Ureter (tissue), 1 donor: ENCODE data around the gene DAB2. TPM values are rescaled to one million over a fixed set of nuclear protein-coding genes. Genes with fewer than 3 reads are reported as not detected.
"Not testable (repeated sequence)": the region's sequence is repeated elsewhere in the genome, so short reads cannot be mapped to it uniquely, and the experiment has no call there.

Experiments
- DNase-seq: peaks from one replicate; pipeline ENCODE4 v3.0.0-alpha.2; 2020; ENCODE audit warnings: low spot score
- total RNA-seq: library from RNA; stranded (reverse); gene quantifications from one replicate; pipeline ENCODE4 v1.2.4, GENCODE V29; 2023
- donor health status: DM: yes; HTN: yes; CAD: no.

Gene DAB2
- total RNA-seq, 1 donor from 2014 or later = 77.2 TPM

DNA sequence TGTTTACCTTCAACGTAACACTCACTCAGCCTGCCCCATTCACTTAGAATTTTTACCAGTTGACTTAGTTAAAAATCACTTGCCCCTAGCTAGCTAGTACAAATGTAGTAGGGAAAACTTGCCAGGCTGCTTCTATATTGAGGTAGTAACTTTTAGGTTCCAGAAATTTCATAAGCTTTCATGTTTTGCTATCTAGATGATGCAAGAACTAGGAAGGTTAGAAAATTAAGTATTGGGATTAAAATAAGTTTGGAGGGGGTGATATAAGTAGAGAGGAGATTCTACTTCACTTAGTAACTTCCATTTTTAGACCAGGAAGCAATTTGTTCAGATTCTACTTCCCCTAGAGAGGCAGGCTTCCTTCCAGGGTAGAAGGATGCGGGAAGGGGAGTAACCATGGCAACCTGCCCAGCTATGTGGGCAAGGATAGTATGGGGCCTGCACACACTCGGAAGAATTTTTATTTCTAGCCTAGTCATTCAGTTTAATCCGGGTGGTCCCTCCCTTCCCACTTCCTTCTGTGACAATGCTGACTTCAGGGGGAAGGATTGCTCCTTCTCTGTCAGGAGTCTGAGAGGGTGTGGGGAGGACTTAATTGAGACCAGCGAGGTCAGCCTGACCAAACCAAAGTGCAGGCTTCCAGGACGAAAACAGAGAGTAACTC is 4.2 kb downstream of the DAB2 start:
- peak; percentile 66 for DNase-seq

DNA sequence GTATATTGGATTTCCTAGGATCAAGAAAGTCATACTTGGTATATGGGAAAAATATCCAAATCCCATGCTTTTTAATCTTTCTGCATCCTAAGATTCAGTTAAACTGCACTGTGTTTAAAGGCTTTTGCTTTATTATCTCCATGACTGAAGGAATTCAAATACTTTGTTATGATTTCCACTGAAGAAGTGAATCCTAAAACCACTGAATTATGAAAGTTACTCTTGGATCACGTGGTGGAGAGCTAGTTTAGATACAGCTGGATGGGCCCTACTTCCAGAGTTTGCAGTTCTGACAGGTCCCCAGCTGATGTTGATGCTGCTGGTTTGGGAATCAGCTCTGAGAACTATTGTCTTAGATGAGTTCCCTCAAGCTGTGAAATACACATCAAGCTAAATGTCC is 5.0 kb downstream of the DAB2 start:
- DNase-seq = no peak

DNA sequence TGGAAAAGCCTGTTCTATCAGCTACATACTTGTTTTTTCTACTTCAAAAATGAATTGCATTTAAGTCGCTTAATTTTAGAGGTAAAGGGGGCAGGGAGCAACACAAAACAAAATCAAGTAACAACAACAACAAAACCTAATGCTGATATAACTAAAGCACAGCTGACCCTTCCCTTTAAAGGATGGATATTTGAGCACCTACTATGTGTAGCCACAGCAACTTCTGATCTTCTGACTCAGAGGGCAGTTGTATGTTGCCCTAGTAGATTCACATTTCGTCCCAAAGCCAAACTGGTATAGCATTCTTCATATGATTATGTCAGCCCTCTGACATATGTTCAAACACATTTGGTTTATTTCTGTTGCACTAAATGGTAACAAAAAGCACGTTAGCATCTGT is 6.8 kb downstream of the DAB2 start:
- DNase-seq = no peak

DNA sequence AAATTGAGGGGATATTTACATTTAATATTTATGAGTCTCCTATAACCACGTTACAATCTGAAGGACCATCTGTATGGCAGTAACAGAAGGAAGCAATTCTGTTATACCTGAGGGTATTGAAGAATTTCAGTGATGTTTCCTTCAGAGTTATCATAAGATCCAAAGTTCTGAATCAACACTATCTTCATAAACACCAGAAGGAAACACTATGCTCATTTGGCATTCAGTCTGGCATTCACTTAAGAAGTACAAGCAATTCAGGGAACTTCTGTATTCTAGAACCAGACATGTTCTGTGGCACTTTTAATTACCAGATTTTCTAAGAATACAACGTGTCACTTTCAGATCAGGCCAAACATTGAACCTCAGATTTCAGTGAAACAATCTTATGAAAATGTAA is 9.6 kb downstream of the DAB2 start:
- DNase-seq = no peak

DNA sequence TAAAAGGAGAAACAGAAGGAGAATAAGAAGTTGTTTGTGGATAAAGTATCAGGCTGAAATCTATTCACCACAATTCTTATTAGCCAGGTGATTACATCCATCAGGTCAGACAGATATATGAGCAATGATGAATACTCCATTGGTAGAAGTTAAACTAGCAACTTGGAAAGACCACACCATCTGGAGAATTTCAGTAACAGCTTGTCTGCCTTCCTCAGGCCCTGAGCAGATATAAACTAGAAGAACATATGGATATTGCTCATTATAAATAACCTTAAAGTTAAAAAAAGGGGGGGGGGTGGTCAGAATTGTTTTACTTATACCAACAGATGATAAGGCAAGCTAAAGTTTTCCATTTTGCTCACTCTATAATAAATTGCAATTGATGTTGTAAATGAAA is 10.4 kb downstream of the DAB2 start:
- DNase-seq = no peak

DNA sequence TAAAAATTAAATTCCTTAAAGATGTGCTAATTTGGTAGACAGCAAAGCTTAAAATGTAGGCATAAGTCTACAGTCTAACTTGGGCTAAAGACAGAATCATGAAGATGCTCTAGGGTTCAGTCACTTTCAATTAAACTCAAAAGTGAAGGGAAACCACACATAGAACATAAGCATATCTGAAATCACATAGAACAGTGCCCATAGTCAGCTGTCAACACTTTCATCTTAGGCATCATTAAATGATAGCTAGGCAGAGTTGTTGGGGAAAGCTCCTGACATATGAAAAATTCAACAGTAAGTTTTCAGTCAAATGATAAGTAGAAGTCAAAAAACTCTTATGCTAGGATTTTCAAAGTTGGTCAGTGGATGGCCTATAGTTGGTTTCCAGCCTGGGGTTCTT is 11.0 kb downstream of the DAB2 start:
- no peak for DNase-seq

DNA sequence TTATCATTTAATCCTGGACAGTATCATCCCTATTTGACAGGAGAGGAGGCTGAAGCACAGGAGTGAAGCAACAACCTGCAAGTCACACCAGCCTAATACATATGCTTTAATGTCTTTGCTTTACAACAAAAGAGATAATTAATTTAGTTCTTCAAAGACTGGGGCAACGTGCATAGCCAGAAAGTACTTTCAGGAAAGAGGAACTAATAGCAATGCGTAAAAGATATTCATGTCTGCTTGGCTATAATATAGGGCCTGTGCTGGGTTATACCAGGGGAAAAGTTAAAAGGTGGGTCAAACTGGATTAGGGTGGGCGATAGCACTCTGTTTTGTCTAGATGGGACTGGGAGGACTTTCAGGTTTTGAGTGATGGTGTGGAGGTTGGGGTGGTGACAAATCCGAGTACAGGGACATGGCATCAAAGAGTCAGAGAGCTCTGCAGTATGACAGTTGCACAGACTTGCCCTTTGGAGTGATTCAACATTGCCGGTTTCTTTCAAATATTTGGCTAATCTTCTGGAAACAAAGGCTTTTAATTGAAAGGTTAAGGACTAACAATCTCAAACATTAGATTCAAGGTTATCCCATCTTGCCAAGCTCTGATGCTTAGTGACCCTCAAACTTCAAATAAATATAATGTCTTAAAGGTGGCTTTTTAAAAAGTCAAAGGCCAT is 11.9 kb downstream of the DAB2 start:
- no peak for DNase-seq

DNA sequence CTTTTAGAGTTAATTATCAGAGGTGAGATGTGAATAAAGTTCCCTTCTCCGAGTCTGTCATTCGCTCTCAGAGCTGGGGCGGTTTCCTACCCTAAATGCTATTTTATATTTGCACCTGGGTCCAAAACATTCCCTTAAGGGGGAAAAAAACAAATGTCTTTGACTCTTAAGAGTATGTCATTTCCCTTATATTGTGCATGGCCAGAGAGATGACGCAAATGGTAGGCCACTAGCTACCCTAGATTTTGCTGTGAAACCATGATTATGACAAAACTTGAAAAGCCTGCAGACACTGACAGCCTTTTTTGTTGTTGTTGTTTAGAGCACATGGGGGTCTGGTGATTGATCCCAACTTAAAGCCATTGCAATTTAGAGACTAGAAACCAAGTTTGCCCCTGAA is 12.8 kb downstream of the DAB2 start:
- no peak for DNase-seq

DNA sequence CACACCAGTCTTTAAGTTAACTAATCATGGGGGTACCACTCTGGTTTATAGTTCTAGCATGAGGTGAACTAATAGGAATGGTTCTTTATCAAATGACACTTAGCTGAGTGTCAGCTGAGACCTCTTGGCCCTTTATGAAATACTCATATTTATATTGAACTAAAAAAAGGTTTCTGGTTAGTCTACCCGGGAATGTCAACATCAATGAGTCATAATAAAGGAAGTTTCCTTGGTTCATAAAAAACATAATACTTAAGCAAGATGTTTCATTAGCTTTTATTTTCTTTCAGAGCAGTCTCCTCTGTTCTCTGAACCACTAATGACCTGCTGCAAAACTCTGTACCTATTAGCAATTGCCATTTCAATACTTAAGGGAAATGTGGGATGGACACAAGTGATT is 13.7 kb downstream of the DAB2 start:
- no peak for DNase-seq

DNA sequence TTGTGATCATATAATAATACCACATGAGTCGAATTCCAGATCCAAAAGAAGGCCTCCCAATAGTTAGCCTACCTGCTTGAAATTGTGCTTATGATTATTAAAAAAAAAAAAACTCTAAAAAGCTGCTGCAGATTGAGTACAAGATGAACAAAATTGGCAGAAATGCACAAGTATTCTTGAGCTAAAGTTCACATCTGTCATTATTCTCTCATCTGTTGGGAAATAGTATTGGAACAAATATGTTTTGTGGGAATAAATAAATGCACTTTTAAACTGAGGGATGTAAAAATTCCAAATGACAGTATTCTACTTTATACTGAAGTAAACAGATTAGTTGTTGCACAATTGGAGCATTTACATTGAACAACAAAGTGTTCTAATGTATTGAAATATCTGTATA is 15.7 kb downstream of the DAB2 start:
- no peak for DNase-seq

DNA sequence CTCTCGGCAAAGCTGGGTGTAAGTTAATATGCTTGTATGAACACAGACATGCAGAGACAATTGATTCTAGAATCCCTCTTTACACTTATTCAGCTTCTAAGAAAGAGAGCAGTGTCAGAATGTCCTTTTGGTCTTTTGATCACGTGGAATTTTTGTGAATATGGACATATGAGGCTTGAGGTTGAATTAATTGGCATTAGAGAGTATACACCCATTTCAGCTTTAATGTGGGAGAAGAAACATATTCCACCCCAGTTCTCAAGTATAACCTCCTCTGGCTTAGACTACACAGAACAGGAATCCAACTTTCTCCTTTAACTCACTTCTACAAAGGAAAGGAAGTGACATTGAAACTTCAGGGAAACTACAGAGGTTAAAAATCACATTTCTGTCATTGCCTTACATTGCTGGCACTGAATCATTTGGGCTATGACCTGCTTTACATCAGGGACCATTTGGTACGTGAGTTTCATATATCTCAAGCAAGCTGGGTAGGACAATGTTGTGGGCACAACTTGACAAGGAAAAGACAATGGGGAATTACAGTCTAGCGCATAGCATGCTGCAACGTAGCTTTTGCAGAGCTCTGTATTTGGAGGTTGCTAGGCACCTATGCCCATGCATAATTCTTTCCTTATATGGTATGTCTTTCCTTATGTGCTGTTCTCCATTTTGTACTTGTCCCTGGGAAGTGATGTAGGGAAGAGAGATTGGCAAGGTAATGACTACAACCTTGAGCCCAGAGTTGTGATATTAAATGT is 19.5 kb downstream of the DAB2 start:
- no peak for DNase-seq

DNA sequence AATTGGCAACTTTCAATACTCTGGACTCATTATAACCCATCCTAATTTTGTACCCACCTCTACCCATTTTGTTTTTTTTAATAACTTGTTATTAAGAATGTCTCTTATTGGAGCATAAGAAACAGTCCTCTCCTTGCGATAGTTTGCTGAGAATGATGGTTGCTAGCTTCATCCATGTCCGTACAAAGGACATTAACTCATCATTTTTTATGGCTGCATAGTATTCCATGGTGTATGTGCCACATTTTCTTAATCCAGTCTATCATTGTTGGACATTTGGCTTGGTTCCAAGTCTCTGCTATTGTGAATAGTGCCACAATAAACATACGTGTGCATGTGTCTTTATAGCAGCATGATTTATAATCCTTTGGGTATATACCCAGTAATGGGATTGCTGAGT is 21.0 kb downstream of the DAB2 start:
- not testable (repeated sequence) for DNase-seq

DNA sequence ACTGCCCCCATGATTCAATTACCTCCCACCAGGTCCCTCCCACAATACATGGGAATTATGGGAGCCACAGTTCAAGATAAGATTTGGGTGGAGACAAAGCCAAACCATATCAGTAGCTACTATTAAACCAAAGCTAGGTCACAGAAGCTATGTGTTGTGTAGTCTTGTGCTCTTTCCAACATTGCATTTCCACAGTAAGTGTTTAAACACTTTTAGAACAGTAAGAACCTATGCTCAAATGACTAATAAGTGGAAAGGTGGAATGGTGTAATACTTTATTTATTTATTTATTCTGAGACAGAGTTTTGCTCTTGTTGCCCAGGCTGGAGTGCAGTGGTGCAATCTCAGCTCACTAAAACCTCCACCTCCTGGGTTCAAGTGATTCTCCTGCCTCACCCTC is 22.6 kb downstream of the DAB2 start:
- DNase-seq = not testable (repeated sequence)

DNA sequence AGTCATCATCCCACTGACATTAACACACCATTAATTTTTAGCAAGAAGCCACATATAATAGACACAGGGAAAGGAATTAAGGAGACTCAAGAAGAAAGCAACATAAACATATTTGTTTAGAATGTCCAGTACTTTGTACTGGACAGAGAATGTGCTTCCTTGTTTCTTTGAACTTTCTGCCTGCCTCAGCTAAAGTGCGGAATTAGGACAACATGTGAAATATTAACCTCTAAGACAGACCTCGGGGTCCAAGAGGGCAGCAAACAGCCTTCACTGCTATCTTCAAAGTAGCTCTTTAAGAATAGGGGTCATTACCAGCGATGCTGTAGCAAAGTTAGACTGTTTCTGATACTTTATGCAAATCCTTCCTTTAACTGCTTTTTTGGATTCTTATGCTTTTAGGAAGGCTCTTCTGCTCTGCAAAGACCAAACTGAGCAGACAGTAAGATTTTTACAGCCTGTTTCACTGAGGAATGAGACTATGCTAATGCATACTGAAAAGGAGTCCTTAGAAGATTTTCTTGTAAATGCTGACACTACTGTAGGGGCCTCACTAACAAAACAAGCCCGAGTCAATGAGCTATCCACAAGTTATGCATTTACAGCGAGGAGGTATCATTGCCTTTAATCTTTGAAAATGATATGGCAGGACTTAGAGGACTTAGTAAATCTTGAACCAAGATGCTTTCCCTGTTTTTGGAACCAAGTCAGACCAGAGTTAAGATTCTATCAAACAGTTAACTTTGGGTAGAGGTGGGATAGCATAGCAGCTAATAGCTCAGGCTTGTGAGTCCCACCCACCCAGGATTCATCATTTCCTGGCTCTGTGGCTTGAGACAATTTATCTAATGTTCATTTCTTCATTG is 23.8 kb downstream of the DAB2 start:
- DNase-seq = no peak

DNA sequence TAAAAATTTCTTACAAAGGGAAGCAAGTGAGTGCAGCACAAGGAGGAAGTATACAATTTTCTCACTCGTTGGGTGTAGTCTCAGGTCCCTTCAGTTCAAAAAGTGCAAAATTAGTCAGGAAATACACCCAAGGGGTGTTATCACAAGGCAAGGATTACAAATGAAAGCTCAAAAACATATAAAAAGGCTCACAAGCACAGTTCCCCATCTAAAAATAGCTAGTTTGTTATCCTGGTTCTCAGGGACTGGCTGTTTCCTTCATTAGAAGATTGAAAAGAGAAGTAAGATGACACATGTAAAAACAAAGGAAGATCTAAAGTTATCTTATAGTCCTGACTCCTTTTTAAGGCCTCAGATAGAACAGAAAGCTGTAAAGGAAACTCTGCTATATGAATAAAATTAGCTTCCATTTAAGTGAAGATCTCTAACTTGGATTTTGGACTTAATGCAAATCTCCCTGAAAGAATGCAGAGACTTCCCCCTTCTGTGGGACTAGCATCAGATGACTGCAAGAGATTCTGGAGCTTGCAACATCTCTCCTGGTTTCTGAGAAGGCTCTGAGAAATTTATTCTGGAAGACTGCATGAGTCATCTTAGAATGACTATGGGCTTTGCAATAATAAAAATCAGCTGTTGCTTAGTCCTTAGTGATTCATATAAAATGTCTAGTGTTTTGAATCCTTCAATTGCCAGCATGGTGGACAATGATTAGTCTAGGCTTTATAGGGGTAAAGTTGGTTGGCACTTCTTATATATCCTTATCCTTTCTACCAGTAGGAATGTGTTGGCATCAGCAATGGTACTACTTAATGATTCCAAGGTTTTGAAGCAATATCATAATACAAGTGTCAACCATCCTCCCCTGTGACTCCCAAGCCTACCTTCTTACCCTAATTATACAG is 25.4 kb downstream of the DAB2 start:
- DNase-seq = no peak

DNA sequence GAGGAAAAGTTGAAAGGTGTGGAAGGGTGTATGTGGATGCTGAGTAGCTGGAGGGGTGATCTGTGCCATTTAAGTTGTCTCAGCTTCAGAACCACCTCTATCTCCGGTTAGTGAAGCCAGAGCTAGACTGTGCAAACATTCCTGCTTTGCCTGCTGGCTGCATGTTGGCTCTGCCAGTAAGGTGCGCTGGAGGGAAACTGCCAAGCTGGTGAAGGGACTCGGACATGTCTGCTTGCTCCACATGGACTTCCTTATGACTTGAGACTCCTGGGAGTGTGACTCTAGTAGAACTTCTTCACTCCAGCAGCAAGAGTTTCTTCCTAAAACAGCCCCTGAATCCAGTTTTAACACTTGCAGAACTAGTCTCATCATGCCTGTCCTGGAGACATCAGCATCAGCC is 27.9 kb downstream of the DAB2 start:
- DNase-seq = no peak

DNA sequence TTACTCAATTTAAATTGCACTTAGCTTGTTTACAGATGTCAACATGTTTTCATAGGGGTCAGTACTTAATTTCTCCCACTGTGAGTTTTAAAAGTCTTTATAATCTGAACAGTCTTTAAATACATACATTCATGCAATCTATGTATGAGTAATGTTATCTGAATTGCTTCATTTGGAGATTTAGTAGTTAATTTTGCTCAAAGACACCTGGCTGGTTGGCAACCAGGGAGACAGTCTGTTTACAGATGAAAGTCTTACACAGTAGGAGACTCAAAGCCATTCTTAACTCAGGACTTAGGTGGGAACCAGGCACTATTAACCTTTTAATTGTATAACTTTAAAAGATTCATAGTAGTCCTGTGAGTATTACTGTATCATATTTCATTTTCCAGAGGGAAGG is 29.3 kb downstream of the DAB2 start:
- no peak for DNase-seq

DNA sequence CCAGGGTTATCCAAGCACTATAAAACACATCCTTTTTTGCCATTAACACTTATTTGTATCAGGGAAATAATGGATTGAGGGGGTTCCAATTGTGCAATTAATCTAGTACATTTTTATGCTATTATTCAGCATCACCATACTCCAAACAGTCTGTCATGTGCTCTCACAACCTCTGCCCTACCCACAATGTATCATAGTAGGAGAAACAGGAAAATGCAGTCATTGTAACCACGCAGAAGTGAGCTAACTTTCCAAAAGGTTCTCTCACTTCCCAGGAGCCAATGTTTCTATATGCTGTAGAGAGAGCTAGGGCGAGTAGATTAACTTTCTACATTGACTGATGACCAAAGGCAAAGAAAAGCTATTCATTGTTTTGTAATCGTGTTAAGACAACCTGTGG is 29.8 kb downstream of the DAB2 start:
- DNase-seq = no peak

DNA sequence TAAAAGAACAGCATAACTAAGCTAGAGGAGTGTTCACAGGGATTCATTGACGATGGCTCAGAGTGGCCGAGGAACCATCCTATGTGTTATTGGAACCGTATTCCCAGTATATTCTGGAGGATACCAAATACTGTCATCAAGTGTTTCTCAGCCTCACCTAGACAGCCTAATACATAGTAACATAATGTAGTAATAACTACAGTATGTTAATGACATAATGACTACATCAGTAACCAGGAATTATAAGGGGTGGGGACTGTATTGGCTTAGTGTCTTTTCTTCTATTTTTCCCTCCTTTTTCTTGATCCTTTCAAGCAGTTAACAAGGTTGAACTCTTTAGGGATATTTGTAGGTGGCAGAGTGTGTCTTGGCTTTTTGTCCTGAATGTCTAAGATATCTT is 33.8 kb downstream of the DAB2 start:
- DNase-seq = no peak

DNA sequence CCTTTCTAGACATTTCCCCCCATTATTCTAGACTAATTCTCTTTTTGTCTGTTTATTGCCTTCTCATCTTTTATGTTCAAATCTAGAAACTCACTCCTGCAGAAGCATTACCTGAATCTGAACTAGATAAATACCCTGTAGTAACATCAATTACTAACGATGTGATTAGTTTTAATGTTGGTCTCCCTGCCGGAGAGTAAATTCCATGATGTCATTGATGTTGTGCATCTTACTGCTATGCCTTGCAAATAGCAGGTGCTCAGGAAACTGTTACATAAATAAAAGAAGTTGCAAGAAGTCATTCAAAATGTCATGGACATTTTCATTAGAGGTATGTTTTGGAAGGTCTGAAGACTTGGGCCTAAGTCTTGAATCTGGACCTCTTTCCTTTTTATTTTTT is 37.5 kb downstream of the DAB2 start:
- no peak for DNase-seq

DNA sequence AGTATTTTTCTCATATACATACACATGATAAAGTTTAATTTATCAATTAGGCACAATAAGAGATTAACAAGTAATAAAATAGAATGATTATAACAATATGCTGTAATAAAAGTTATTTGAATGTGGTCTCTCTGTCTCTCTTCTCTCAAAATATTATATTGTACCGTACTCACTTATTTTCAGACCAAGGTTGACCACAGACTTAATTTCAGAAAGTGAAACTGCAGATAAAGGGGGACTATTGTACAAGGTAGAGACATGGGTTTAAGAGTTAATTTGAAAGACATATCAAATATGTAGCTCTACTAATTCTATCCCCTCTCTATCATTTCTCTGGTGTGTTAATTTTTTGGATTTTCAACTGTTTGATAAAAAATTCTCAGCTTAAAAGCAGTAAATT is 40.5 kb downstream of the DAB2 start:
- DNase-seq = no peak
